Myocyte (in vitro differentiated cells): ENCODE results near the gene CACNA1B. TPM values are rescaled to one million over a fixed set of nuclear protein-coding genes. Genes with fewer than 3 reads are reported as not detected.

Experiments
- DNase-seq: peaks from one replicate; pipeline ENCODE4 v3.0.0-alpha.2; 2012; ENCODE audit warnings: low read depth
- total RNA-seq: library from RNA; depleted of rRNA; stranded (reverse); fragments of >200 nt; gene quantifications from 2 replicates; pipeline ENCODE4 v1.2.3, GENCODE V29; 2014

CACNA1B gene
- total RNA-seq, 1 donor from 2014 or later, result not detected

DNA sequence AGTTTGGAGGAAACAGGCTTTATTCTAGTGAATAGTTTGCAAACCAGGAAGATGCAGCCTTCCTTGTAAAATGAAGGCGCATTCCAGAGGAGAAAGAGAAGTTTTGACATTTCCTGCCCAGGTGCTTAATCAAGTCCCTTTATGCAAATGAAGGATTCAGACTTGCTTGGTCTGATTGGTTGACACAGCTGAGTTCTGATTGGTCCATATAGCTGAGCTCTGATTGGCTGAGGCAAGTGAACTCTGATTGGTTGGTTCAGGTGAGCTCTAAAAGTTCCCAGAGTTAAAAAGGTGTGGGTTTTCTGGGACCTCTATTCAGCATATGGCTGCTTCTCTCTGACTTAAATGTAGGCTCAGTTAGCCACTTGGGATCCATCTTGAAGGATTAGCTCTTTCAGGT is 151.0 kb downstream of the CACNA1B start:
- no peak for DNase-seq

GRCh38 chr9:138031186-138031585 is 153.6 kb downstream of the CACNA1B start:
- no peak for DNase-seq

GRCh38 chr9:138033950-138034349 is 156.4 kb downstream of the CACNA1B start:
- no peak for DNase-seq

- no peak for DNase-seq
Measured at GRCh38 chr9:138037140-138037539, 159.6 kb downstream of the CACNA1B start.

DNA sequence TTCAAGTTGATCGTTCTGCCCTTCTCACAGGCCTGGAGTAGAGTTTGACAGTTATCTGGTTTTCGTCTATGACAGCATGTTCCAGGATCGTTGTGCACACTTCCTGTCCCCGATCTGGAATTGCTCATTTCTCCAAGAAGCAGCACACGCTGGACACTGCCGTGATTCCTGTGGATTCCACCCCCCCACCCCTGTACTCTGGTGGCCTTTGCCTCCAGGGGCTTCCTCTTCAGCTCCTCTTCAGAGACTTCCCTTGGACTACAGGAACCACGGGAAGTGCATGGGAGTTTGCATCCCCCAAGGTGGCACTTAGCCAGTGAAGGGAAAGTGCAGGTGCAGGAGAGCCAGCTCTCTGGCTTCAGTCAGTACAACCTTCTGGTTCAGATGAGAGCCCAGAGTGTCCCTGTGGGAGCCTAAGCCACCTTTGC is 160.7 kb downstream of the CACNA1B start:
- DNase-seq, result no peak

DNA sequence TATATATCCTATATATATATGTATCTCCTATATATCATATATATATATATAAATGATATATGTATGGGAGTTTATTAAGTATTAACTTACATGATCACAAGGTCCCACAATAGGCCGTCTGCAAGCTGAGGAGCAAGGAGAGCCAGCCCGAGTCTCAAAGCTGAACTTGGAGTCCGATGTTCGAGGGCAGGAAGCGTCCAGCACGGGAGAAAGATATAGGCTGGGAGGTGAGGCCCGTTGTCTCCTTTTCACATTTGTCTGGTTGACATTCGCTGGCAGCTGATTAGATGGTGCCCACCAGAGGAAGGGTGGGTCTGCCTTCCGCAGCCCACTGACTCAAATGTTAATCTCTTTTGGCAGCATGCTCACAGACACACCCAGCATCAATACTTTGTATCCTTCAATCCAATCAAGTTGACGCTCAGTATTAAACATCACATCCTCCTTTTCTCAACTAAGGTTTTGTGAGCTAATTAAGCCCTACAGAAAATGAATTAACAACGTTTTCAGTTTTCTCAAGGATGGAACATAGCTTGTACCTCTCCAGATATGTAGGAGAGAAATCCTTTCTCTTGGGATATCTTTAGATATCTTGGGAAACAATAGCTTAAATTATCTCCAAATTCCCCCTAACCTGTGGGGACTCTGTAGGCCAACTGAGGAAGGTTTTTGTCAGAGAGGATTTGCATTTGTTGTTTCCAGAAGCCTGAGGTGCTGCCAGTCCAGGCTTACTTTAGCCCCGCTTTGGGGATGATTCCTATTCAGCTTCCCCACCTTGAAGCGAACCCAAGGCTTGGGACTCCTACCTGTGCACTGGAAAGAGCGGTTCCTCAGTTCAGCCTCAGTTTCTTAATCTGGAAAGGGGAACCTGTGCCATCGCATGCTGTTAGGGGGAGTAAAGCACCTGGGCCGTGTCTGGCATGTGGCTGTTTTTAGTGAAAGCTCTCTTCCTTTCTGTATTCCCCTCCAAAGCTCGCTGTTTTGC is 163.2 kb downstream of the CACNA1B start:
- no peak for DNase-seq

- DNase-seq, result no peak
Measured at GRCh38 chr9:138042146-138042545, 164.6 kb downstream of the CACNA1B start.

DNA sequence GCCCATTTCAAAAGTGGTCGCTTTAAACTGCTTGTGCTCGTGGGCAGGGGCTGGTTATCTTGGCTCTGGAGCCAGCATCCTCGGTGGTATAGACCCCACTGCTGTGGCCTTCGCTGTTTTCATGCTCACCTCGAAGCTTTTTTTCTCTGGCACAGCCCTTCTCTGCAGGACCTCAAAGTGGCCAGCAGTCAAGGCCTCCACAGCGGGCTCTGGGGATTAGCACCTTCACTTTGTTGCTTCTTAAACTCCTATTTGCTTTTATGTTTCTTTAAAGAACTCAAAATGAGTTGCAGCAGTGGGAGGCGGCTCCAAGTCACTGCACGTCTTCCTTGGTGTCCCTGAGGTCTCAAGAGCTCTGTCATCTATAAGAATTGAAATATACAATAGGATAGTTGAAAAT is 165.1 kb downstream of the CACNA1B start:
- DNase-seq, result no peak

DNA sequence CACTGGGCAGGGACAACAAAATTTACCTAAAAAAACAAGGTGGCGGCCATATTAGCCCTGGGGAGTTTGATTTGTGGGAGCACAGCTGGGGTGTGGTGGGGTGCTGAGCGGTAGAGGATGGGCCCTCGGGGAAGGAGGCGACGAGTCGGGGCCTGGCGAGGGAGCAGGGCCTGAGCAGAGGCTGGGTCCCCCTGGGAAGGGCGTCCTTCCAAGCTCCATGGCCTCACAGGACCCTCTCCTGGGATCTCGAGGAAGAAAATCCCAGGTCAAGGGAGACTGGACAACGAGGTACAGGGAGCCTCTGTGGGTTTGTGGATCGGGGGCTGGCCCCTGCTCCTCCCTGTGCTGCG is 165.5 kb downstream of the CACNA1B start:
- no peak for DNase-seq

- no peak for DNase-seq
Measured at GRCh38 chr9:138043411-138044345, 166.1 kb downstream of the CACNA1B start.

DNA sequence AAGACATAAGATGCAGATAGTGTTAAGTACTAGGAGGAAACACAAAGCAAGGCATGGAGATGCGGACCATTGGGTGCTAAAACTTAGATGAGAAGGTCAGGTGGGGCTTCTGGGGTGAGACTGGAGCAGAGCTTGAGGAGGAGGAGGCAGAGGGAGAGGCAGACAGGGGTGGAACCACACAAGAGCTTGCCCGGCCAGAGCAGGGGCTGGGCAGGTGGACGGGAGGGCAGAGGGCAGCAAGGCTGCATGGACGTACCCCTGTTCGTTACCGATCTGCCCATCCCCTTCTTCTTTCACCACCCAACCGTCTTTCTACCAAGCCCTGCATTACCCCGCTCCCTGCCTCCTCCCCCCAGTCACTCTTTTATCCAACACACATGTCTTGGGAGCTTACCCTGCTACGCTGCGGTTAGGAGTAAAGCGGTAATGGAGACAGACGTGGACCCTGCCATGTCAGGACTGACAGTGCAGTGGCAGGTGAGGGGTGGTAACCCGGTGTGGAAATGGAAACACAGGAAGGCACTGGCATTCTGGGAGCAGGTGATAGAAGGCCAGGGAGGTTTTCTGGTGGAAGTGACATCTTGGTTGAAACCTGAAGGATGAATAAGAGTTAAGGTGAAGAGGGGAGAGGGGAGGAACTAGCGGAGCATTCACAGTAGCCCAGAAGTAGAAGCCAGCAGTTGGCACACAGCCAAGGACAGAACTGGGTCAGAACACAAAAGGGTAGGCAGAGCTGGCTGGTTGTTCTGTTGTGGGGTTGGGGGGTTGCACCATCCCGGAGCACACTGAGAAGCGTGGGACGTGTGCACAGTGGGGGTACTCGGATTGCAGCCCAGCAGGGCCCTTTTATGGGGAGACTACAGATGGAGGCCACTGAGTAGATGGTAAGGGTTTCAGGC is 167.2 kb downstream of the CACNA1B start:
- DNase-seq, result no peak

DNA sequence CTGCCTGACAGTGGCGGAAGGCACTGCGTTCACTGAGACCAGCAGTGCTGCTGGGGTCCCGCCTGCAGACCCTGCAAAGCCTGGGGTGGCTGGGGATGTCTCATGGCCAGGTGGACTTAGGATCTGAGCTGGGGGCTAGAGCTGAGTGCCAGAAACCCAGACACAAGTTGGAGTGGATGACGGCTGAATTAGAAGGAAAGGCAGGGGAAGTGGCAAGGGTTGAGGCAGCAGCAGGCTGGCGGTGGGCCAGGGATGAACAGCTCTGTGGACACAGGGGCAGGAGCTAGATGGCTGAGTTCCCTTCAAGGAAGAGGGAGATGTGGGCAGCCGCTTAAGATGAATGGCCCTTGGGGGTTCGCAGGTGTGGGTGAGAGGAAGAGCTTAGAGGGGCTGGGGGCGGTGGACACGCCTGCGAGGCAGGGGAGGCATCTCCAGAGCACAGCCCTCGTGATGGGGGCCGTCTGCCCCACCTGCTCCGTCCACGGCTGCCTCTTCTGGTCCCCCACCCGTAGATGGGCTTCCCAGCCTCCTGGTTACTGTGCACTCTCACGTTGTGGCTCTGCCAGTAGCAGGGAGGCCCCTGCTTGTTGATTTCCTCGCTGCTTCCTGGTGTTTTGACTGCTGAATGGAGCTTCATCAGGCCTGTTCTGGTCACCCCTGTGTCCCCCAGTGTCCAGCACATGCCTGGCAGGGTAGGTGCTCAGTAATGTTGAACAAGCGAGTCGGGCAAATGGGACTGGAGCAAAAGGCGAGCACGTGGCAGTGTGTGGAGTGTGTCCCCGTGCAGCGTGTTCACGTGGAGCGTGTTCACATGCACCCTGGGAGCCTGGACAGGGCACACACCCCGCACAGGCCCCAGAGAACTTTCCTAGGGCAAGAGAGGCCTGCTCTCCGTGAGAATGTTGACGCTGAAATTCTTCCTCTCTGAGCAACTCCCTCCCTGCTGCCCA is 168.2 kb downstream of the CACNA1B start:
- DNase-seq, result no peak

- no peak for DNase-seq
Measured at GRCh38 chr9:138046641-138047301, 169.2 kb downstream of the CACNA1B start.

DNA sequence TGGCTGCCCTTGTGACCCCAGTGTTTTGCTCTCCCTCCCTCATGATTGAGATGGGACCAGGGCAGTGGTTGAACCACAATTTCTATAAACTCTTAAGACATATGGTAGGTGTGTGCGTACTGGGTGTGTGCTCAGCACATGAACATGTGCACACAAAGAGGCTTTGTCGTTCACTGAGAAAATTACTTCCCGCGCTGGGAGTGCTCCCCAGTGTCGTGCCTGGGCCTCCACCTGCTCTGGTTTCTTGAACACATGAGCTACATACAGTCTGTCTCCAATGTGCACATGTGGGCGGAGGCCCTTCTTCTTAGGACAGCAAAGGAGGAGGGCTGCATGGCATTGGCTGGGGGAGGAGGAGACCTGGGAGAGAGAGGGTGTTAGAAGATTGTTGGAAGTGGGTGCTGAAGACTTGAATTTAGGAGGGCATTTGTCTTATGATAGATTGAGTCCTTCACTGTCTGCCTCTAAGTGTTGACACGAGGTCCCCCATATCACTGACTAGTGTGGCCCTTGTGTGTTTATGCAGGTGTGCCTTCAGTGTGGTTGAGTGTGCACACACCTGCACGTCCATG is 170.0 kb downstream of the CACNA1B start:
- no peak for DNase-seq

GRCh38 chr9:138048184-138048583 is 170.6 kb downstream of the CACNA1B start:
- no peak for DNase-seq

GRCh38 chr9:138049085-138049778 is 171.7 kb downstream of the CACNA1B start:
- no peak for DNase-seq

DNA sequence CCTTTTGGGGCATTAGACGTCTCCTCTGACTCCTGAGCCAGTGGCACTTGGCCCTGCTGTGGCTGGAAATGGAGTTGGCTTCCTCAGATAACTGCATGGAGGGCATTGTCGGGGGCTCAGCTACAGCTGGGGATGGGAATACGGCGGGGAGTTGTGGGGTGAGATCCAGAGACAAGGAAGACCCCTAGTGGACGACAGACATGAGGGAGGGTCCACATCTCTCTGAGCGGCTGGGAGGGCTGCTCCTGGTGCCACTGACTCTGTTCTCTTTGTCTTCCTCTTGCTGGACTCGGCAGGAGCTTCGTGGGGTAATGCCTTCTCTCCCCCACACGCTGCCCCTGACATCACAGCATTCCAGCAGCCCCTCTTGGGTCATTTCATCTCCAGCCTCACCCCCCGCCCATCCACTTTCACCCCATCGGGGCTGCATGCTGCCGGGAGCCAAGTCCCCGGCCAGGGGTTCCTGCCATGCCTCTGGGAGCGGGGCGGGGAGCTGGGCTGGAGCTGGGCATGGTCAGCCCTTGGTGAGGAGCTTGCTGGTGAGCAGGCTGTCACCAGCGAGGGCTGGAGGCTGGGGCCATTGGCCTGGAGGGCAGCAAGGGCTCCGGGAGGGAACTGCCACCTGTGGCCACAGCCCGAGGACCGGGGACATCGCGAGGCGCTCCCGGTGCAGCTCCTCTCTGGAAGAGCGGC is 172.3 kb downstream of the CACNA1B start:
- no peak for DNase-seq
